H9 (cell line): Measurements from ENCODE around the gene CC2D1A. TPM values are rescaled to one million over a fixed set of nuclear protein-coding genes. Genes with fewer than 3 reads are reported as not detected.

ENCODE experiments used
- DNase-seq: peaks from one replicate; pipeline ENCODE4 v3.0.0-alpha.2; 2017
- H2AFZ ChIP-seq: one replicate; pipeline ENCODE4 v1.6.1; 2013; ENCODE audit warnings: mild to moderate bottlenecking, low read length, control low read depth, moderate library complexity
- H2AK5ac ChIP-seq: 2 replicates; pipeline ENCODE4 v1.6.1; 2013; ENCODE audit warnings: low read length, control low read depth, mixed read lengths; ENCODE audit not compliant: insufficient read length
- H2BK120ac ChIP-seq: one replicate; pipeline ENCODE4 v1.6.1; 2013; ENCODE audit warnings: low read depth, mild to moderate bottlenecking, low read length, control low read depth, inconsistent platforms; ENCODE audit not compliant: poor library complexity, severe bottlenecking
- H2BK12ac ChIP-seq: 2 replicates; pipeline ENCODE4 v1.6.1; 2013; ENCODE audit warnings: low read length, control low read depth, mixed read lengths, low read depth; ENCODE audit not compliant: insufficient read length
- H2BK15ac ChIP-seq: 2 replicates; pipeline ENCODE4 v1.6.1; 2013; ENCODE audit warnings: low read depth, low read length, control low read depth
- H2BK20ac ChIP-seq: one replicate; pipeline ENCODE4 v1.6.1; 2013; ENCODE audit warnings: low read depth, mild to moderate bottlenecking, low read length, control low read depth, inconsistent platforms; ENCODE audit not compliant: poor library complexity, severe bottlenecking
- H2BK5ac ChIP-seq: 2 replicates; pipeline ENCODE4 v1.6.1; 2013; ENCODE audit warnings: low read length, control low read depth, mixed read lengths; ENCODE audit not compliant: insufficient read length
- H3K14ac ChIP-seq: 2 replicates; pipeline ENCODE4 v1.6.1; 2013; ENCODE audit warnings: low read length, control low read depth; ENCODE audit not compliant: insufficient read depth
- H3K18ac ChIP-seq: 2 replicates; pipeline ENCODE4 v1.6.1; 2013; ENCODE audit warnings: low read depth, mild to moderate bottlenecking, mixed read lengths, low read length, control low read depth; ENCODE audit not compliant: insufficient read length
- H3K23ac ChIP-seq: 2 replicates; pipeline ENCODE4 v1.6.1; 2013; ENCODE audit warnings: low read length, control low read depth, mixed read lengths, low read depth; ENCODE audit not compliant: insufficient read length
- H3K23me2 ChIP-seq: 2 replicates; pipeline ENCODE4 v1.6.1; 2013; ENCODE audit warnings: low read depth, mild to moderate bottlenecking, mixed read lengths, low read length, control low read depth; ENCODE audit not compliant: insufficient read length, poor library complexity, severe bottlenecking
- H3K27ac ChIP-seq: 2 replicates; pipeline ENCODE4 v1.5.1; 2013; ENCODE audit warnings: low read length, control low read depth, mixed read lengths, low read depth; ENCODE audit not compliant: insufficient read length
- H3K27me3 ChIP-seq: 2 replicates; pipeline ENCODE4 v1.6.1; 2013; ENCODE audit warnings: low read length, control low read depth, inconsistent platforms; ENCODE audit not compliant: insufficient read depth
- H3K4ac ChIP-seq: 2 replicates; pipeline ENCODE4 v1.6.1; 2013; ENCODE audit warnings: low read depth, mild to moderate bottlenecking, control low read depth, inconsistent platforms, low read length, moderate library complexity
- H3K4me1 ChIP-seq: 2 replicates; pipeline ENCODE4 v1.6.1; 2013; ENCODE audit warnings: low read length, control low read depth, inconsistent platforms; ENCODE audit not compliant: insufficient read depth
- H3K4me2 ChIP-seq: 2 replicates; pipeline ENCODE4 v1.6.1; 2013; ENCODE audit warnings: low read length, control low read depth, mixed read lengths; ENCODE audit not compliant: insufficient read length, insufficient read depth
- H3K56ac ChIP-seq: 2 replicates; pipeline ENCODE4 v1.6.1; 2013; ENCODE audit warnings: low read depth, mild to moderate bottlenecking, mixed read lengths, low read length, control low read depth; ENCODE audit not compliant: insufficient read length
- H3K79me1 ChIP-seq: 2 replicates; pipeline ENCODE4 v1.6.1; 2013; ENCODE audit warnings: low read depth, mild to moderate bottlenecking, moderate library complexity, low read length, control low read depth, inconsistent platforms; ENCODE audit not compliant: insufficient read depth, poor library complexity, severe bottlenecking
- H3K79me2 ChIP-seq: 2 replicates; pipeline ENCODE4 v1.6.1; 2013; ENCODE audit warnings: low read length, control low read depth, inconsistent platforms; ENCODE audit not compliant: insufficient read depth
- H3K9ac ChIP-seq: 2 replicates; pipeline ENCODE4 v1.6.1; 2013; ENCODE audit warnings: low read length, control low read depth, mixed read lengths; ENCODE audit not compliant: insufficient read length; ENCODE audit errors: extremely low read depth
- H3K9me3 ChIP-seq: one replicate; pipeline ENCODE4 v1.6.1; 2013; ENCODE audit warnings: low read depth, low read length, inconsistent platforms; ENCODE audit not compliant: control insufficient read depth
- H3T11ph ChIP-seq: one replicate; pipeline ENCODE4 v1.6.1; 2013; ENCODE audit warnings: mild to moderate bottlenecking, low read length, control low read depth, inconsistent platforms
- H4K20me1 ChIP-seq: one replicate; pipeline ENCODE4 v1.6.1; 2013; ENCODE audit not compliant: control insufficient read depth, insufficient read length, insufficient read depth
- H4K5ac ChIP-seq: 2 replicates; pipeline ENCODE4 v1.6.1; 2013; ENCODE audit warnings: low read depth, mild to moderate bottlenecking, mixed read lengths, low read length, control low read depth; ENCODE audit not compliant: insufficient read length
- H4K8ac ChIP-seq: replicated peaks from 2 replicates; pipeline ENCODE4 v1.6.1; 2013; ENCODE audit warnings: low read length, control low read depth, mixed read lengths, low read depth; ENCODE audit not compliant: insufficient read length
- H4K91ac ChIP-seq: 2 replicates; pipeline ENCODE4 v1.6.1; 2013; ENCODE audit warnings: low read depth, mild to moderate bottlenecking, moderate library complexity, mixed read lengths, low read length, control low read depth; ENCODE audit not compliant: insufficient read length
- H3K27ac Mint-ChIP-seq, 3 experiments: 2 replicates in 2 of 3; 3 replicates in 1 of 3; pipeline ENCODE4 v1.8.0; 2020 to 2021; ENCODE audit warnings: mixed read lengths in 3 of 3, mild to moderate bottlenecking in 1 of 3, moderate library complexity in 1 of 3
- H3K27me3 Mint-ChIP-seq: 2 replicates; pipeline ENCODE4 v1.8.0; 2021; ENCODE audit warnings: low read depth, mild to moderate bottlenecking, moderate library complexity, mixed read lengths
- H3K36me3 Mint-ChIP-seq, 3 experiments: 2 replicates in 2 of 3; 3 replicates in 1 of 3; pipeline ENCODE4 v1.8.0; 2020 to 2021; ENCODE audit warnings: low read depth in 3 of 3, mixed read lengths in 3 of 3; ENCODE audit not compliant: insufficient read depth in 1 of 3
- H3K4me1 Mint-ChIP-seq, 2 experiments: 2 replicates each; pipeline ENCODE4 v1.8.0; 2020; ENCODE audit warnings: mixed read lengths in 2 of 2
- H3K4me3 Mint-ChIP-seq, 2 experiments: 2 replicates in 1 of 2; 3 replicates in 1 of 2; pipeline ENCODE4 v1.8.0; 2020 to 2021; ENCODE audit warnings: mild to moderate bottlenecking in 2 of 2, mixed read lengths in 2 of 2, moderate library complexity in 1 of 2
- H3K9me3 Mint-ChIP-seq, 2 experiments: 2 replicates in 1 of 2; 3 replicates in 1 of 2; pipeline ENCODE4 v1.8.0; 2020; ENCODE audit warnings: mild to moderate bottlenecking in 2 of 2, mixed read lengths in 2 of 2, moderate library complexity in 1 of 2
- CTCF ChIP-seq: fragments of 200-600 bp; sonication (generic); conservative IDR thresholded peaks from 3 replicates; pipeline ENCODE4 v1.8.0; 2021; ENCODE audit warnings: antibody characterized with exemption, mild to moderate bottlenecking
- WGBS: extraction: QIAGEN DNeasy Blood & Tissue Kit; methylation state at CpG from one replicate; pipeline ENCODE4 v1.1.7; 2013; ENCODE audit warnings: missing lambda C conversion rate, low lambda C conversion rate, mixed read lengths; ENCODE audit not compliant: insufficient read length; ENCODE audit errors: extremely low coverage; 5-methylcytosine and 5-hydroxymethylcytosine counted together
- total RNA-seq: library from RNA; stranded (reverse); gene quantifications from 2 replicates; pipeline ENCODE4 v1.2.1, GENCODE V29; 2021

The CC2D1A gene
- total RNA-seq, 1 experiment from 2014 or later, result 48.5 TPM

DNA sequence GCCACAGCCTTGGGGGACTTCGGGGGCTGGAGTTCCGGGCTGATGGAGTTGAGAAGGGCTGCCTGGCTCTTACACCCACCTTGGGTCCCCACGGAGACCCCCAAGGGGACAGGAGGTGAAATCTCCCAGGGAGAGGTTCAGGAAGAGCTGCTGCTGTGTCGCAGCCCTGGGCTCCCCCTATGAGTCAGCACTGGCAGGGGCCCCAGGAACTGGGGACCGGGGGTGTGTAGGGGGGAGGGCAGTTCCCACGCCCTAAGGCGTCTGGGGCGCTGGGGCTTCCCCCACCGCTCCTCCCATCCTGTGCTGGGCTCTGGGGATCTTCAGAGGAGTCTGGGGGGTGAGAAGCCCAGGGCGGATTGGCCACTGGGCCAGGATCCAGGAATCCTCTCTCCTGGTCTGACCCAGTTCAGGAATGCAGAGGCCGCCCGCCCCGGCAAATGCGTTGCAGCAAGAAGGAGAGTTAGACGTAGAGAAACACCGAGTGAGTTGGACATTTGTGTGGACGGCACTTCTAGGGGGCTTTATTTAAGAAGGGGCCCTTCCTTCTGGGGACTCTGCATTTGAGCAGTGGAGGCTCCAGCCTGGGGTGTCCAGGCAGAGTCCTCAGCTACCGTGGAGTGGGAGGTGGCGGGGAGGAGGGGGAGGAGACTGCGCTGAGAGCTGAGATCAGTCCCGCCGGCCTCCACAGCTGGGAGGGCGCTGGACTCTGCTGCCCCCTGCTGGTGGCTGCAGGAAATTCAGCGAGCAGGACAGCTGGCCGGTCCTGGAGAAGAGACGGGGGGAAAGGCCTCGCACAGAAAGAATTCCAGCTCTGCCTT, 44.1 kb upstream of the CC2D1A start:
- Mint-ChIP-seq H3K9me3 (no peaks in the 10 kb centered on the region), H3K27me3 (peaks cover 37% of the 10 kb centered on the region), H3K27ac (peak overlapping the region in 2 of 3 experiments; percentile 46 to 70; a peak in 3 of 7 replicates), H3K36me3 (no peaks in the 10 kb centered on the region; a peak in 1 of 7 replicates), H3K4me3 (peak overlapping the region; percentile 61 to 77), H3K4me1 (peaks cover 18 to 38% of the 10 kb centered on the region in 2 experiments)
- Histone ChIP-seq H4K91ac (no peak overlapping the region), H3K4me2 (peak overlapping the region; percentile 31), H3K23ac (no peak overlapping the region), H3T11ph (no peak overlapping the region), H4K20me1 (no peaks in the 10 kb centered on the region), H3K79me1 (no peaks in the 10 kb centered on the region), H3K18ac (peak overlapping the region; percentile 10), H4K8ac (no peak overlapping the region), H3K27me3 (peaks cover 16% of the 10 kb centered on the region; the same call in 1 of the 2 replicates), H3K4ac (no peak overlapping the region), H3K56ac (no peak overlapping the region), H2BK12ac (no peak overlapping the region), H3K9ac (no peak overlapping the region), H4K5ac (no peak overlapping the region), H3K14ac (peak overlapping the region; percentile 54; the same call in 1 of the 2 replicates), H3K27ac (no peak overlapping the region), H2BK20ac (no peak overlapping the region), H2BK120ac (no peak overlapping the region), H3K9me3 (no peaks in the 10 kb centered on the region), H3K23me2 (peaks cover 2% of the 10 kb centered on the region), H3K79me2 (no peaks in the 10 kb centered on the region), H2AFZ (no peak overlapping the region), H2AK5ac (no peak overlapping the region), H2BK15ac (0 out of 2 replicates have a peak overlapping the region, but pooled peaks have one; percentile 53), H2BK5ac (no peak overlapping the region), H3K4me1 (no peaks in the 10 kb centered on the region)
- no CpG with 5 or more reads among the region's 27 CpGs for WGBS
- TF ChIP-seq CTCF, result peak; percentile 99
- peak; percentile 94 for DNase-seq
